GM12878 (cell line): ENCODE results near the gene GNRHR. TPM values are rescaled to one million over a fixed set of nuclear protein-coding genes. Genes with fewer than 3 reads are reported as not detected.

Experiments
- ATAC-seq: fragments of 200-7000 bp; cut with Tn5 transposase; 3 replicates; pipeline ENCODE4 v1.9.1; 2020; ENCODE audit warnings: mild to moderate bottlenecking, moderate library complexity
- BruUV-seq: library from RNA; stranded (reverse); fragments of 400-500 nt; replicated peaks from 2 replicates; lab custom pipeline; 2021; lab: Mats Ljungman, UMichigan
- CTCF ChIA-PET: fragments of 300-600 bp; sonication (Branson Sonifier 250); formaldehyde crosslinking; extraction: SDS; loops from one replicate; lab custom pipeline; 2021; ENCODE audit warnings: inconsistent platforms; lab: Yijun Ruan, JAX
- POLR2A ChIA-PET: fragments of 350-600 bp; formaldehyde crosslinking; extraction: SDS; loops from one replicate; lab custom pipeline; 2021; ENCODE audit warnings: inconsistent platforms; lab: Charles Lee
- RAD21 ChIA-PET: fragments of 300-600 bp; sonication (Branson Sonifier 250); formaldehyde crosslinking; loops from one replicate; lab custom pipeline; 2023; ENCODE audit warnings: antibody characterized with exemption; ENCODE audit not compliant: unreplicated experiment; lab: Charles Lee
- SMC1A ChIA-PET: fragments of 300-600 bp; sonication (Branson Sonifier 250); formaldehyde crosslinking; loops from one replicate; lab custom pipeline; 2023; ENCODE audit not compliant: unreplicated experiment, uncharacterized antibody; lab: Charles Lee
- DNase-seq: peaks from one replicate; pipeline ENCODE4 v3.0.0-alpha.2; 2011; ENCODE audit warnings: low read depth, low spot score
- FAIRE-seq: peaks from 3 replicates; lab custom pipeline; 2011; peaks lifted over from hg19 to GRCh38; lab: Jason Lieb, UNC
- H2AFZ ChIP-seq: 2 replicates; pipeline ENCODE4 v1.6.0; 2011; ENCODE audit warnings: low read depth, low read length, control low read depth; ENCODE audit not compliant: control insufficient read depth
- H3K27ac ChIP-seq: 2 replicates; pipeline ENCODE4 v1.5.1; 2011; ENCODE audit warnings: control low read depth; ENCODE audit not compliant: control insufficient read depth, insufficient read depth
- H3K27me3 ChIP-seq, 2 experiments: replicated peaks in 1 of 2; 2 replicates each; pipeline versions ENCODE4 v1.6.0 to v1.6.1; 2011; ENCODE audit warnings: low read length in 1 of 2; ENCODE audit not compliant: control insufficient read depth in 2 of 2, insufficient read depth in 2 of 2
- H3K36me3 ChIP-seq, 2 experiments: 2 replicates each; pipeline ENCODE4 v1.5.1; 2011; ENCODE audit warnings: low read length in 1 of 2; ENCODE audit not compliant: control insufficient read depth in 2 of 2, insufficient read depth in 2 of 2
- H3K4me1 ChIP-seq: 2 replicates; pipeline ENCODE4 v1.6.1; 2011; ENCODE audit warnings: mild to moderate bottlenecking, low read length, moderate library complexity, mixed read lengths; ENCODE audit not compliant: control insufficient read depth, insufficient read depth
- H3K4me2 ChIP-seq: 2 replicates; pipeline ENCODE4 v1.6.0; 2011; ENCODE audit warnings: control low read depth; ENCODE audit not compliant: control insufficient read depth, insufficient read depth
- H3K4me3 ChIP-seq: fragments of 200-600 bp; sonication (generic); 2 replicates; pipeline ENCODE4 v1.5.1; 2016
- H3K79me2 ChIP-seq: 2 replicates; pipeline ENCODE4 v1.6.0; 2011; ENCODE audit warnings: low read length; ENCODE audit not compliant: control insufficient read depth, insufficient read depth
- H3K9ac ChIP-seq: 2 replicates; pipeline ENCODE4 v1.8.0; 2011; ENCODE audit warnings: low read length, control low read depth, mixed read lengths; ENCODE audit not compliant: control insufficient read depth, insufficient read depth
- H3K9me3 ChIP-seq: replicated peaks from 3 replicates; pipeline ENCODE4 v1.5.1; 2011; ENCODE audit warnings: mild to moderate bottlenecking, low read length; ENCODE audit not compliant: control insufficient read depth, insufficient read depth
- H4K20me1 ChIP-seq: 2 replicates; pipeline ENCODE4 v1.6.0; 2011; ENCODE audit not compliant: control insufficient read depth, insufficient read depth
- EED ChIP-seq: sonication (generic); IDR thresholded peaks from 2 replicates; pipeline ENCODE4 v1.6.1; 2016; ENCODE audit warnings: antibody characterized with exemption, low read depth
- ETV6 ChIP-seq, 2 experiments: fragments of 450-650 bp in 1 of 2; IDR thresholded peaks in 1 of 2; conservative IDR thresholded peaks in 1 of 2; 2 replicates each; pipeline ENCODE4 v1.6.1; 2014; ENCODE audit warnings: antibody characterized with exemption in 1 of 2, borderline replicate concordance in 1 of 2, low read depth in 1 of 2, mild to moderate bottlenecking in 1 of 2, moderate library complexity in 1 of 2
- NR2C1 ChIP-seq: fragments of 450-650 bp; IDR thresholded peaks from 2 replicates; pipeline ENCODE4 v1.6.1; 2017; ENCODE audit warnings: antibody characterized with exemption, mild to moderate bottlenecking, moderate library complexity
- POU2F2 ChIP-seq: IDR thresholded peaks from 3 replicates; pipeline ENCODE4 v1.6.1; 2011; ENCODE audit warnings: low read depth, mild to moderate bottlenecking, low read length, borderline replicate concordance
- RBBP5 ChIP-seq: fragments of 200-600 bp; sonication (generic); conservative IDR thresholded peaks from 2 replicates; pipeline ENCODE4 v1.6.1; 2016
- SUPT20H ChIP-seq: IDR thresholded peaks from 2 replicates; pipeline ENCODE4 v1.6.1; 2011; ENCODE audit warnings: low read depth, mild to moderate bottlenecking, low read length, moderate library complexity, borderline replicate concordance; ENCODE audit not compliant: control insufficient read depth
- TARDBP ChIP-seq: IDR thresholded peaks from 2 replicates; pipeline ENCODE4 v1.6.1; 2016; ENCODE audit warnings: borderline replicate concordance
- YBX1 ChIP-seq: fragments of 450-650 bp; IDR thresholded peaks from 2 replicates; pipeline ENCODE4 v1.6.1; 2016; ENCODE audit warnings: antibody characterized with exemption
- WGBS: methylation state at CpG from one replicate; pipeline ENCODE4 v1.1.6; 2016; ENCODE audit warnings: low lambda C conversion rate; ENCODE audit not compliant: insufficient replicate concordance, insufficient coverage; ENCODE audit errors: missing lambda C conversion rate; 5-methylcytosine and 5-hydroxymethylcytosine counted together
- in situ Hi-C: fragments of 300-500 bp; cut with MboI; formaldehyde crosslinking; loops from 9 replicates; pipeline ENCODE4 v1.14.3; 2018; ENCODE audit warnings: mixed read lengths
- intact Hi-C: fragments of 100-400 bp; cut with micrococcal nuclease; formaldehyde crosslinking; loops from one replicate; pipeline ENCODE4 v1.14.2; 2022; ENCODE audit not compliant: unreplicated experiment
- polyA plus RNA-seq, 11 experiments: library from polyadenylated mRNA; depleted of rRNA in 4 of 11; unstranded in 6 of 11; stranded (reverse) in 5 of 11; fragments of >200 nt; fragmentation: Nextera tagmentation in 4 of 11; fragmentation: Illumina TruSeq in 1 of 11; extraction: Ambion mirVana in 4 of 11; extraction: Trizol in 1 of 11; gene quantifications; 1 replicate in 1 of 11; 2 replicates in 10 of 11; pipeline versions ENCODE4 v1.2.1 to v1.2.3, GENCODE V29; 2011 to 2016; ENCODE audit warnings: inconsistent platforms in 2 of 11, missing spikeins in 2 of 11, low read depth in 1 of 11
- total RNA-seq, 4 experiments: library from RNA; depleted of rRNA in 3 of 4; stranded (reverse); fragments of >200 nt in 3 of 4; fragmentation: Illumina TruSeq in 1 of 4; extraction: Trizol in 1 of 4; gene quantifications; 2 replicates each; pipeline versions ENCODE4 v1.2.1 to v1.2.3, GENCODE V29; 2013 to 2021

Gene GNRHR
- total and polyA plus RNA-seq, 10 of the 15 experiments (the other 5 are each of a cell fraction or from before 2014, with no cell fraction given): 0.02 to 0.12 (median 0.08) TPM; not detected in 7

- ChIA-PET POLR2A (no interaction called here), RAD21 (no interaction called here), CTCF (no interaction called here), SMC1A (interaction anchor here (0.8 kb wide), 1 partner anchor 41 kb away, joined by 3 read pairs; no protein-coding TSS in a partner anchor)
- no peak for ATAC-seq
- no peaks in the 10 kb centered on the region for H3K9me3 ChIP-seq
- TF ChIP-seq SUPT20H: no peak
- no peak overlapping the region for H3K4me3 ChIP-seq
- H3K36me3 ChIP-seq: no peaks in the 10 kb centered on the region
- no peaks in the 10 kb centered on the region for H3K27me3 ChIP-seq
- WGBS: 85% methylated on average over 2 of the region's 2 CpGs
- no peak overlapping the region for H3K27ac ChIP-seq
- no peak for FAIRE-seq
- intact Hi-C loops (no loop called here), in situ Hi-C loops (no loop called here)
- H3K4me2 ChIP-seq: no peak overlapping the region
- no peak overlapping the region for H3K9ac ChIP-seq
- no peaks in the 10 kb centered on the region for H4K20me1 ChIP-seq
- no peak for DNase-seq
- no peaks in the 10 kb centered on the region for H3K4me1 ChIP-seq
- no peak overlapping the region for H2AFZ ChIP-seq
- H3K79me2 ChIP-seq: no peaks in the 10 kb centered on the region
- BruUV-seq: no TSS peak
Observed at GRCh38 chr4:67787311-67787710, 33.1 kb upstream of the GNRHR start.

GRCh38 chr4:67785528-67785927 lies 31.3 kb upstream of the GNRHR start:
- in situ Hi-C loops: no loop called here
- Histone ChIP-seq H2AFZ (no peak overlapping the region), H3K9me3 (no peaks in the 10 kb centered on the region), H3K36me3 (no peaks in the 10 kb centered on the region), H4K20me1 (no peaks in the 10 kb centered on the region), H3K4me2 (no peak overlapping the region), H3K9ac (no peak overlapping the region), H3K27ac (no peak overlapping the region), H3K27me3 (no peaks in the 10 kb centered on the region), H3K79me2 (no peaks in the 10 kb centered on the region), H3K4me1 (no peaks in the 10 kb centered on the region), H3K4me3 (no peak overlapping the region)
- FAIRE-seq (no peak), ATAC-seq (peak; percentile 52), DNase-seq (no peak)
- ChIA-PET RAD21 (no interaction called here), CTCF (no interaction called here), POLR2A (no interaction called here), SMC1A (no interaction called here)
- WGBS: 2% methylated on average over 2 of the region's 2 CpGs
- TF ChIP-seq SUPT20H (no peak), YBX1 (no peak), EED (no peak), POU2F2 (no peak), TARDBP (no peak), NR2C1 (no peak), RBBP5 (no peak), ETV6 (conservative IDR thresholded peaks at IDR 0.05 in 1 of 2, IDR thresholded peaks at IDR 0.05 in 1 of 2; ENCODE audit: borderline replicate concordance in 1 of 2, low read depth in 1 of 2) (peak in 1 of 2 experiments; percentile 12; a peak in 1 of 4 replicates)
- intact Hi-C loops: no loop called here
- no TSS peak for BruUV-seq
